MCF 10A (cell line): ENCODE data around the gene MRPL39. TPM values are rescaled to one million over a fixed set of nuclear protein-coding genes. Genes with fewer than 3 reads are reported as not detected.

Experiments used
- BruUV-seq: library from RNA; stranded (reverse); fragments of 400-500 nt; replicated peaks from 2 replicates; lab custom pipeline; 2021; lab: Mats Ljungman, UMichigan
- CTCF ChIA-PET: fragments of 300-600 bp; sonication (Branson Sonifier 250); formaldehyde crosslinking; extraction: SDS; loops from one replicate; lab custom pipeline; 2021; ENCODE audit warnings: antibody characterized with exemption, inconsistent platforms; lab: Yijun Ruan, JAX
- POLR2A ChIA-PET: fragments of 300-600, 350-650 bp; sonication (Branson Sonifier 250); formaldehyde crosslinking; extraction: SDS; loops from one replicate; lab custom pipeline; 2020; ENCODE audit warnings: antibody characterized with exemption, inconsistent platforms; lab: Yijun Ruan, JAX
- DNase-seq: peaks from one replicate; pipeline ENCODE4 v3.0.0-alpha.2; 2018; ENCODE audit not compliant: unreplicated experiment
- H3K27ac Mint-ChIP-seq: one replicate; pipeline ENCODE4 v1.8.0; 2022; ENCODE audit warnings: mild to moderate bottlenecking, low read depth, mixed read lengths; ENCODE audit not compliant: unreplicated experiment
- H3K27me3 Mint-ChIP-seq: one replicate; pipeline ENCODE4 v1.8.0; 2022; ENCODE audit warnings: mixed read lengths; ENCODE audit not compliant: insufficient read depth, unreplicated experiment
- H3K36me3 Mint-ChIP-seq: one replicate; pipeline ENCODE4 v1.8.0; 2022; ENCODE audit warnings: mild to moderate bottlenecking, moderate library complexity, mixed read lengths; ENCODE audit not compliant: insufficient read depth, unreplicated experiment
- H3K4me1 Mint-ChIP-seq: one replicate; pipeline ENCODE4 v1.8.0; 2022; ENCODE audit warnings: mixed read lengths; ENCODE audit not compliant: insufficient read depth, unreplicated experiment
- H3K4me3 Mint-ChIP-seq: one replicate; pipeline ENCODE4 v1.8.0; 2022; ENCODE audit warnings: mild to moderate bottlenecking, moderate library complexity, mixed read lengths; ENCODE audit not compliant: unreplicated experiment
- H3K9me3 Mint-ChIP-seq: one replicate; pipeline ENCODE4 v1.8.0; 2022; ENCODE audit warnings: mixed read lengths; ENCODE audit not compliant: unreplicated experiment
- CTCF ChIP-seq: fragments of 200-600 bp; IDR thresholded peaks from one replicate; pipeline ENCODE4 v1.8.0; 2022; ENCODE audit warnings: antibody characterized with exemption, mild to moderate bottlenecking; ENCODE audit not compliant: unreplicated experiment
- intact Hi-C: fragments of 100-400 bp; cut with micrococcal nuclease; formaldehyde crosslinking; loops from 2 replicates; pipeline ENCODE4 v1.14.1; 2022
- total RNA-seq: library from RNA; stranded (reverse); gene quantifications from 2 replicates; pipeline ENCODE4 v1.2.3, GENCODE V29; 2022

MRPL39 gene
- total RNA-seq, 1 experiment from 2014 or later: 37.1 TPM

DNA sequence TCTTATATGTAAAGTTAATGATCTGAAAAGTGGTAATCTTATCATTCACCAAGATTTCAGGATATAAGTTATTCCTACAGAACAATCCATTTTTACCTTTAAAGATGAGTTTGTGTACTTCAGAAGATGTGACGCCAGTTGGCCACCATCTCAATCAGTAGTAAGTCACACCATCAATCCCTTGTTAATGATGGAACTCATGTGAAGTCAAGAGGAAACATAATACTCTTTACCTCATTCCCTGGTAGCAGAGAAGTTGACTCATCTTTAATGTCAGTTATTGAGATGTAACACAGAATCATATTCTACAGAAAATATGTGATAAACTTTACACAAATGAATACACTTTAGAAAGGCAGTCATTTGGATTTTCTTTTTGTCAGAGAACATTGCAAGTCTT lies 38.2 kb downstream of the MRPL39 start:
- Mint-ChIP-seq H3K4me1 (peaks cover 5% of the 10 kb centered on the region), H3K4me3 (no peak overlapping the region), H3K27me3 (no peaks in the 10 kb centered on the region), H3K27ac (no peak overlapping the region), H3K9me3 (no peaks in the 10 kb centered on the region), H3K36me3 (peaks cover 15% of the 10 kb centered on the region)
- TF ChIP-seq CTCF: no peak
- BruUV-seq: no TSS peak
- DNase-seq: no peak
- ChIA-PET CTCF (no interaction called here), POLR2A (no interaction called here)
- intact Hi-C loops: no loop called here

GRCh38 chr21:25568246-25568645 lies 39.0 kb downstream of the MRPL39 start:
- H3K9me3 Mint-ChIP-seq: no peaks in the 10 kb centered on the region

GRCh38 chr21:25567472-25567871 lies 39.8 kb downstream of the MRPL39 start:
- intact Hi-C loops: no loop called here
- Mint-ChIP-seq H3K36me3 (peaks cover 15% of the 10 kb centered on the region), H3K4me1 (no peaks in the 10 kb centered on the region), H3K27ac (no peak overlapping the region), H3K4me3 (no peak overlapping the region), H3K27me3 (no peaks in the 10 kb centered on the region), H3K9me3 (no peaks in the 10 kb centered on the region)
- POLR2A ChIA-PET: no interaction called here
- no TSS peak for BruUV-seq
- no peak for TF ChIP-seq CTCF
- no peak for DNase-seq
- CTCF ChIA-PET: interaction anchor here (0.6 kb wide), 1 partner anchor 31 kb away, joined by 3 read pairs; no protein-coding TSS in a partner anchor

More at GRCh38 chr21:25568246-25568645, 39.0 kb downstream of the MRPL39 start:
- TF ChIP-seq CTCF: no peak
- Mint-ChIP-seq H3K27me3 (no peaks in the 10 kb centered on the region), H3K4me1 (no peaks in the 10 kb centered on the region), H3K27ac (no peak overlapping the region), H3K4me3 (no peak overlapping the region), H3K36me3 (peaks cover 15% of the 10 kb centered on the region)
- DNase-seq: no peak
- POLR2A ChIA-PET: interaction anchor here (0.7 kb wide), 1 partner anchor 10 kb away, joined by 3 read pairs; no protein-coding TSS in a partner anchor
- intact Hi-C loops: no loop called here
- BruUV-seq: no TSS peak
- CTCF ChIA-PET: no interaction called here

- ChIA-PET CTCF (no interaction called here), POLR2A (no interaction called here)
- intact Hi-C loops: no loop called here
- H3K36me3 Mint-ChIP-seq: peaks cover 15% of the 10 kb centered on the region
- H3K27me3 Mint-ChIP-seq: no peaks in the 10 kb centered on the region
- H3K4me3 Mint-ChIP-seq: no peak overlapping the region
- TF ChIP-seq CTCF: no peak
- no peak overlapping the region for H3K27ac Mint-ChIP-seq
- no TSS peak for BruUV-seq
- H3K9me3 Mint-ChIP-seq: no peaks in the 10 kb centered on the region
- H3K4me1 Mint-ChIP-seq: no peaks in the 10 kb centered on the region
- DNase-seq: no peak
Measured at GRCh38 chr21:25566645-25567044, 40.6 kb downstream of the MRPL39 start.
